GM19452 (cell line): Measurements from ENCODE around the gene CRYBG1.

Source experiments
- ATAC-seq: cut with Tn5 transposase; IDR thresholded peaks from one replicate; pipeline ENCODE4 v1.9.1; 2021; ENCODE audit not compliant: unreplicated experiment

Gene CRYBG1

DNA sequence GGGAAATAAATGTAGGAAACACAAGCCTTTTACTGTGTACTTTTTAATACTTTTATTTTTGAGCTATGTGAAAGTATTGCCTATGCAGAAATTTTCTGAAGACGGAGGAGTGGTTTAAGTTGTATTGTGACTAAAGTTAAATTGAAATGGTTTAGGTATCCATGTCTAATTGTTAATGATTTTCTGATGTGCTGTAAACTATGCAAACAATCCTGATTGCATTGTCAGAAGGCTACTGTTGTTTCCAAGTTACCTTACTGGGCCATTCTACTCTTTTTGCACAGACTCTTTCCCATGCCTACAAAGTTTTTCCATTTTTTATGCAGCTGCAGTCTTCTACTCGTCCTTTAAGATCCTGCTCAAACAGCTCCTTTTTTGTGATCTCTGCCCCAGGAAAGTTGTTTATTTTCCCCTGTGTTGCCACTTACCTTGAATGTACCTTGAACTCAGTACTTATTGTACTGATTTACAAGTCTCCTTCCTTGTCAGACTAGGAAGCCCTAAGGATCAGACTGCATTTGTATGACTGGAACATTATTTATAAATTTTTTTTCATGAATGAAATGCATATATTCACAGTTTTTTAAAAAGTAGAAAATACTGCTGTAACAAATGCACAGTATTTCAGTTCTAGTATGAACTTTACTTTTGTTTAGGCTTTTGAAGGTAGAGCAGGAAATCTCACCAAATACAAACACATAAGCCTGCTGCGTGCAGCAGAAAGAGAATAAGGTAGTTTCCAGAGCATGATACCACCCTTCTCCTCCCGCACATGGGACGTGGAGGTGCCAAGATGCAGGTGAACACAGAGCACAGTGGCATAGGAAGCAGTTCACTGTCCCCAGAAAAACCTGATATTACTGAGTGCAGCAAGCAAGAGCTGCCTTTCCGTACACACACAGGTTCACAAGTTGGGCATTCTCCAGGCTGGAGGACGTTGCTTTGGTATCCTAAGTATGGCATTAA lies 97.8 kb downstream of the CRYBG1 start:
- ATAC-seq = no peak

DNA sequence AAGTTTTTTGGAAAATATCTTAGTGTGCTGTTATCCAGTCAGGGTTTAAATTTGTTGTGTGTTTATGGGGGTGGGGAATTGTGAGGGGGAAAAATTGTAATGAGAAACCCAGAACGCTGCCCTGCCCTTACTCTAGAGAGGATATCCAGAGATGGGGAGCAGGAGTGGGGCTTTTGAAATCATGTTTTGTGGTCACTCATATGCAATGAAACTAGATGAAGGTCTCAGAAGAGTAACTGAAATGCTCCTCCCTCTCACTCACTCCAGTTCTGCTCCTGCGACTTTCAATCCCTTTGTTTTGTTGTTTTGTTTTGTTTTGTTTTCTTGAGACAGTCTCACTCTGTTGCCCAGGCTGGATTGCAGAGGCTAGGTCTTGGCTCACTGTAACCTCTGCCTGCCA lies 100.0 kb downstream of the CRYBG1 start:
- ATAC-seq = no peak

DNA sequence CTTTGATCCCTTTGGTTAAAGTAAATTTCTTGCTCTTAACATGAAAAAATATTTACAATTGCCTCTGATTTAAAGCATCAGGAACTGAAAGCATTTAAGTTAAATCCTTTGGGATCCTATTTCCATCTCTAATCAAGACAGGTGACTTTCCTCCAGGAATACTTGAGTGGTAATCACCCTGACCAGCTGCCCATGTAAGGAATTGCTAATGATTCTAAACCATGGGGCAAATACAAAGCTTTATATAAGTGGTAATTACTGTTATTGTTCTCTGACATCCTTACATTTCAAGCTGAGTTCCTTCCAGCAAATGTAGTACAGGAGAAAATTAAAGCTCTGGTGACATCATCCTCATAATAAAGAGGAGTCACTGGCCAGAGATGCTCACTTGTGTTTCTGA lies 100.6 kb downstream of the CRYBG1 start:
- no peak for ATAC-seq

DNA sequence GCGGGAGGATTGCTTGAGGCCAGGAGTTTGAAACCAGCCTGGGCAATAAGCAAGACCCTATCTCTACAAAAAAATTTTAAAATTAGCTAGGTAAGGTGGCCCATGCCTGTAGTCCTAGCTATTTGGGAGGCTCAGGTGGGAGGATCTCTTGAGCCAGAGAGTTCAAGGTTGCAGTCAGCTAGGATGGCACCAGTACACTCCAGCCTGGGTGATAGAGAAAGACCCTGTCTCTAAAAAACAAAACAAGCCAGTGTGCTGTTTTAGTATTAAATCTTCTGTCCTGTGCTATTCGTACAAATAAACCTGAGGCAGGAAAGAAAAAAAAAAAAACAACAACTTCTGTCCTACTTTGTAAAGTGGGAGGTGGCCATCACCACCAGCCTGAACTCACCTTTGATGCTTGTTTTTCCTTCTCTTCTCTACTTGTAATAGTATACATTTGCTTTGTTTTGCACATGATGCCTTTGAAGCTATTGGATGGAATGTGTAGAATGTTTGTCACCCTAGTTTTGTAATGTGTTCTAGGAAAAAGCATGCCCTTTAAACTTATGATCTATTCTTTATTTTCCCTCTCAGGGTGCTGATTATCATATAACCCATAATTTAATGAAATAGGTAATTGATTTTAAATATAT lies 102.5 kb downstream of the CRYBG1 start:
- ATAC-seq = no peak

DNA sequence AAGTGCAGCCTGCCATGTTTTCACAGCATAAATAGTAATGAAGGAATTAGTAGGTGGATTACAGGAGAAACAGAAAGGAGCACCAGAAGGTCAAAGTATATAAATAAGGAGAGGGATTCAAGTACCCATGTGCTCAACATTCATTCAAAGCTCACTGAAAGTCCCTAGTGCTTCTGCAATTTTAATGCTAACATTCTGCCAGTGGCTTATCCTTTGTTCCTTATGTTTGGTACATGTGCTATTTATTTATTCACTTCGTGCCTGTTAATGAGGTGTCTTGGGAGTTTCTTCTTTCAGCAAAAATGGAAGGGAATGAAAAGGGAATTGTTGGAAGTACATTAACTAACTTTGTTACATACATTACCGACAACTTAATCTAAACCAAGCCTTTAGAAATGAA lies 105.7 kb downstream of the CRYBG1 start:
- ATAC-seq = no peak

DNA sequence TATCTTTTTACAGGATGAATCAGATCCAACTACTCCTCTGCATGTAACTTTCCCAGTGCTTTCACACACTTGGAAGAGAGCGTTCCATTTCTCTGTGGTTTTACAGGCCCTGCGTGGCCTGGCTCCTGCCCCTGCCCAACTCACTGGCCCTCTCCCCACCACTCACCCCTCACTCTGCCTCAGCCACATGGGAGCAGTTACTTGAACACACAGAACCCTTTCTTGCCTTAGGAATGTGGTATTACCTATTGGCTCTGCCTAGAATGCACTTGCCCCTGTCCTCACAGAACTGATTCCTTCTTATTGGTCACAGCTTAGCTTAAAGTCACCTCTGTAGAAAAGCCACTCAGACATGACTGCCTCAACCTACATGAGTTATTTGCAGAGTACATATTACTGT lies 108.4 kb downstream of the CRYBG1 start:
- no peak for ATAC-seq

DNA sequence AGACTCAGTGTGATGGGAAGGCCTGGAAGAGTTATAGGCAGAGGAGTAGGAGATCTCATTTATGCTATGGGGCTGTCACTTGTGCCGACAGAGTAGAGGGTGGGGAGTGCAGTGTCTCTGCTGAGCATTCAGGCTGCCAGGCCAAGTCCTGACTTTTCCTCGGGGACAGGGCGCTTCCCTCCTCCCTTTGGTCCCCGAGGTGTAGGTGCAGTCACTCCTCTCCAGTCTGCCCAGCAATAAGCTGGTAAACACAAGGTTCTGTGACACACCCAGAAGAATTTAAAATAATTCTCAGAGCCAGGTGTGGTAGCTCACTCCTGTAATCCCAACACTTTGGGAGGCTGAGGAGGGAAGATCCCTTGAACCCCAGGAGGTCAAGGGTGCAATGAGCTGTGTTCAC lies 109.4 kb downstream of the CRYBG1 start:
- no peak for ATAC-seq

DNA sequence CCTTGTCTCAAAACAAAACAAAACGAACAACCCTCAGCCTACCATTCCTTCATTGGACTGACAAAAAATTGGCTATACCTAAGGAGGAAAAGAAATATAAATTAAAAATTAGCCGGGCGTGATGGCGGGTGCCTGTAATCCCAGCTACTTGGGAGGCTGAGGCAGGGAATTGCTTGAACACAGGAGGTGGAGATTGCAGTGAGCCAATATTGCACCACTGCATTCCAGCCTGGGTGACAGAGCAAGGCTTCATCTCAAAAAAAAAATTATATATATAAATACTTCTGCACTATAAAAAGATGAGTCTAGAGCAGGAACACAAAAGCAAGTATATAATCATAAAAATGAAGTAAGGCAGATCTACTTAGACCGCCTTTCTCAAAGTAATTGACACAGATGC lies 109.8 kb downstream of the CRYBG1 start:
- no peak for ATAC-seq

DNA sequence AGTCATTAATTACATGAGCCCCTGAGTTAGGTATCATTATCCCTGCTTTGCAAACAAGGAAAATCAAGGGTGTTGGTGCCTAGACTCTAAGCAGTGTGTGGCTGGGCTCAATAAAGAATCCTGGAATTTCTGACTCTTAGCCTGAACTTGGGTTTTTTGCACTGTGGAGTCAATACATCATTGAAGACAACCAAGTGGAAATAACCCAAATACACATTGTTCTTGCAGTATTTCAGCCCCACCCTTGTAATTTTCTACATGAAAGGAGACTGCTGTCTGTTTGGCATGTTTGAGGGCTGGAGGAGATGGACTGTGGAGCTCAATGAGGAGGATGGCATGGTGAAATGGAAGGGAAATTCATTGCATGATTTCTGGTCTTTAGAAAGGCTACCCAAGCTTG lies 110.3 kb downstream of the CRYBG1 start:
- no peak for ATAC-seq

DNA sequence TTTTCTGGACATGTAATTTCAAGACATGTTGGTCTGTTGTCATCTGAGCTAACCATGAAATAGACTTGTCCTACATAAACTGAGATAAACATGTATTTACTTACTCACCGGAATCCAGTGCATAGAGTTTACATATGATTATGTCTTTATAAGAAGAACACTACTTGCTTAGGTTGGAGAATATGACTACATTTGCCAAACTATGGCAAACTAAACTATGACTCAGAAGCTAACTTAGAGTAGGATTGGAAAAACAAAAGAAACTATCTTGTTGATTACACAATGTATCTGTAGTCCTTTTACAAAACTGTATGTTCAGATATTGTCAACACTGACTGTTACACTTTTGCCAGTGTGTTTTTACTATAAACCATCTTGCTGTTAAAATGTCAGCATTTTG lies 113.3 kb downstream of the CRYBG1 start:
- no peak for ATAC-seq

DNA sequence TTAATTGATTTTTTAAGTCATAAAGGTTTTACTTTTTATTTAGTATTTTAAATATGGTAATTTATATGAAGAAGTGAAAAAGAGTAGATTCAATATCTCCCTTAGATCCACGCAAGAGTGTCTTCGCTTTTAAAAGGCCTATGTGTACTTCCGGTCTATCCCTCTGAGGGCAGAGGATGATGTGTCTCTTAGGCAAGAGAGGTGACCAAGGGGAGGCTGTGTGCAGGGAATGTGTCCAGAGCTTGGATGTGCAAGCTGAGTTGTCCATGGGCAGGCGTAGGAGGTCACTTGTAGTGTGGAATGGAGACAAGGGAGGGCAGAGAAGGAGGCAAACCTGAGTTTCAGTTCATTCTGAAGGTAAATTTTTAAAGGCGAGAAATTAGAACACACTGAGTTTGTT lies 113.9 kb downstream of the CRYBG1 start:
- ATAC-seq = no peak

DNA sequence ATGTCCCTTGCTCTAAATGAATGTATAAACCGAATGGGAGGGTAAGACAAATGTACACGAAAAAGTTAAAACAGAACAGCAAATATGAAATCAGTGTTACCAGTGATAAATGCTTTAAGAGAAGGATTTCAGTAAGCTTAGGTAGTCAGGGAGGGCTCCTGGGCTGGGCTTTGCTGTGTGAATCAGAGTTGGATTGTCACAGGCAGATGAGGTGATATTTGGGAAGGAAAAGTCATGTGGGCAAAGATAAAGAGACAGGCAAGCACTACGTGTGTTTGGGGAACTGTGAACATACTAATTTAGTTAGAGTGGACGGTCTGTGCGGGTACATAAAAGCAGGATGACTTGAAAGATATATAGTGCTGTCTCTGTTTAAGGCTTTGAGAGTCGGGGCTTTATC lies 114.8 kb downstream of the CRYBG1 start:
- no peak for ATAC-seq

DNA sequence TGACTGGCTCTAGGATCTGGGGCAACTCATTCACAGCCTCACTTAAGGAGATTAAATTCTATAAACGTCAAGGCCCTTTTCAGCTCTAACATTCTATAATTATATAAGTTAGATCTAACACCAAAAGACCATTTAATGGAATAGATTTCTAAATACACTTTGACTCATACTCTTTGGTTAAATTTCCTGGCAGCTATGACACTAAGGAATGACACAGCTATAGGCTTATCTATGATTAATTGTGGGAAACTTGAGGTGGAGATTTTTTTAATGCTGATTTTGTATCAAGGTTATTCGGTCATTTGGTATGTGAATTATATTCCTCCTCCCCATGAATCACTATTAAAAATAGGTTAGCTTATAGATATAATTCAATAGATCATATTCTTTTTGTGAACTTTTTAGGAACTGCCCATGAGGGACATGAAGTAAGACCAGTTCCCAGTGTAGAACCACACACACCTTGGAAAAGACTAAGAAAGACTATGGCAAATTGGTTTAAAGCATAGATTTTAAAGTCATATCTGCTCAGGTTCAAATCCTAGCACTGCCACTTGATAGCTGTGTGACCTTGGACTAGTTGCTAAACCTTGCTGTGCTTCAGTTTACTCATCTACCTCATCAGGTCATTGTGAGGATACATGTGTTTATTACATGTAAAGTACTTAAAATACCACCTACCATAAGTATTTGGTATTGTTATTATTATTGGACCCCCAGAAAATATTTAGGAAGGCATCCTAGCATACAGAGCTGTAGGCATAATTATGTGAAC lies 116.0 kb downstream of the CRYBG1 start:
- ATAC-seq = no peak

DNA sequence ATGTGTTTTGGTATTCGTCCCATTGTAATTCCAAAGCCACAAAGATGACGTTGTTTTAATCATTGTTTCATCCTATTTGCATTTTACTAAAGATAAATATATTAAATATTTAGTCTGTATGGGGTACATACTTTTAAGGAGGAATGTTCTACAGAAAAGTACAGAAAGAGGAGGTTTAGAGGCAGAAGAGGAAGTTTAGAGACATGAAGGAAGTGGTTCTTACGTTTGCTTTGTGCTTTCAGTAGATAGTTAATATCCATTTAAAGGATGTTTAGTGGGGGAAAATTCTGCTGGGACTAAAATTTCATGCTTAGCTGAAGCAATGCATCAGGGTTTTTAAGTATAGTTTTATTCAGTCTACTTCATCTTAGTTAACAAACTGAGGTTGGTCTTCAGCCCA lies 116.6 kb downstream of the CRYBG1 start:
- ATAC-seq = no peak

DNA sequence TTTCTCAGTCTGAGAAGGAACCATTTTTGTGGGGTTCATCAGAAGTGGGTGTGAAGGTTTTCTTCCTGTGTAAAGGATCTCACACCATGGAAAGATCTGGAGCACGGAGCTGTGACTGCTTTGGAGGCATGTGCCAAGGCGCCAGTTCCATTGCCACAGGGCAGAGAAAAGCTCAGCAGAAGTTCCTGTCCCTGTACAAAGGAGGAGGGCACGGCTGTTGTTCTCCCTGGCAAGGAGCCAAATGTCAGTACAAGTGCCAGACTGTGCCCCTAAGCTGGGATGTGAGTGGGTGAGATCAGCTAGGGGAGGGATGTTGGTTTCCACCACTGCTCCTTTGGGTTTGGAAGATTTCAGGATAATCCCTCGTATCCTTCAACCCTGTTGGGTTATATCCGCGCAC lies 117.3 kb downstream of the CRYBG1 start:
- no peak for ATAC-seq

DNA sequence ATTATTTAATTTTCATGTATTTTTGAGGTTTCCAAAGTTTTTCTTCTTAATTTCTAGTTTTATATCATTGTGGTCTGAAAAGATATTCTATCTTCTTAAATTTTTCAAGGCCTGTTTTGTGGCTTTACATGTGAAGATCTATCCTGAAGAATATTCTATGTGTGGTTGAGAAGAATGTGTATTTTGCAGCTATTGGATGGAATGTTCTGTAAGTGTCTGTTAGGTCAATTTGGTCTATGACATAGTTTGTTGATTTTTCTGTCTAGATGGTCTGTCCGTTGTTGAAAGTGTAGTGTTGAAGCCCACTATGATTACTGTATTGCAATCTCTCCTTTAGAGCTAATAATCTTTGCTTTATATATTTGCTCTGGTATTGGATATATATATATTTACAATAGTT lies 125.7 kb downstream of the CRYBG1 start:
- ATAC-seq = no peak

DNA sequence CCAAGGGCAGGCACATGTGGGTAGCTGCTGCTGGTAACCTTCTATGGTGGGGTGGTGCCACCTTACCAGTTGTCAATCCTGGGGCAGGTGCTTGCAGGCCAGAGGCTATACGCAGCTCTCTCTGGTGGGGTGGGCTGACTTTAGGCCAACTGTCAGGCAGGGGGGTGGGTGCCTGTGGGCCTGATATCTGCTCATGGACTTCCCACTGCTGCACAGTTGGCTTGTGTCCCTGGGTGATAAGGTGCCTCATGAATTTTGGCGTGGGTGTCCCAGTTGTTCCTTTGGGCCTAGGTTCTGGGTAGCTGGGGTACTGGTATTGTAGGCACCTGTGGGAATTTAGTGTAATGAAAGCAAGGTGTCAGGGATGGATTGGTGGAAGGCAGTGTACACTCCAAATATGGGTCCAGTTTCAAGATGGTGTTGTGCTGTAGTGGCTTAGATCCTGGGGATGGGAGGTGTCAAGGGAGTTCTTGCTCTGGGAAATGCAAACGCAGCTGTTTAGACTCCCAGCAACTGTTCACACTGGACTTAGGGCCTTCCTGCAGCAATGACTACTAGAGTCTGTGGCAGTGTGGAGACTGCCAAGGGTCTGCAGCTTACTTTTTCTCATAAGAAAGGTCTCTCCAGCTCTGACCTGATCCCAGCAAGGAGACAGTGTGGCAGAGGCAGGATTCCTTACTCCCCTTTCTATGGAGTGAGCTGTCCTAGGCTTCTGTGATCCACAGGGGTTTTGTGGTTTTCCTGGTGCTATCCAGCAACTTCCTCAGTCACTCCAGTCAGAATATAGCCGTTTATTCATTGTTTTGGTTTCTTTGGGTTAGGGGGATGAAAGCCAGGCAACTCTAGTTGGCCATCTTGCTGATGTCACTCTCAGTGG lies 128.2 kb downstream of the CRYBG1 start:
- ATAC-seq = no peak

DNA sequence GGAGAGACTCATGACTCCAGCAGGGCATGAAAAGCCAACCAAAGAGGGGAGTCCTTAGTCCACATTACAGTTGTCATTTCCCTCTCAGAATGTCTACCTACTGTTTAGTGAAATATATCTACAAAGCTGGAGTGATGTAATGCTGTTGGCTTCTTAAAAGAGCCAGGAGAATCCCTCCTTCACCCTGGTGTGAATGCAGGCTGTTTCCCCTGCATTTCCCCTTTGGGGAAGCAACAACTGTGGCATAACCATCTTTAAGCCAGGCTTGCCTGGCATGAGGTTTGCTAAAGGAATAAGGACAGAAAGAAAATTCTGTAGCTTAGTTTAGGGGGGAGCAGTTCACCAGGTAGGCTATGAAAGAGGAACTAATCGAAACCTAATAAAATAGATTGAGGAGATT lies 129.5 kb downstream of the CRYBG1 start:
- ATAC-seq = no peak

DNA sequence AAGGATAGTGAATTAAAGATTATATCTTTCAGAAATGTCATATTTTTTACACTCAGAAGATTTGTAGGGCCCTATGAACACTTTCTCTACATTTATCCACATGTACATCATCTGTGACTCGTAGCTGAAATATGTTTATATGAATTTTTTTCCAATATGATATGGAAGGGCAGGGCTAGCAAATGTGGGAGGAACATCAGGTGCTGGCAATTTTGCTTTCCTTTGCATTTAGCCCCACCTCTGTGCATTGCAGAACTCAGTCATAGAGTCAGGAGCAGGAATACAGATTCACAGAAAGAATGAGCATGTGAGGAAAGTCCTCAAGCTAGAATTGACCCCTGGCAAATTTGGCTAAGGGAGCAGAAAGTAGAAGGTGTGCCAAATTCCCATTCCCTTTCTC lies 129.9 kb downstream of the CRYBG1 start:
- no peak for ATAC-seq

DNA sequence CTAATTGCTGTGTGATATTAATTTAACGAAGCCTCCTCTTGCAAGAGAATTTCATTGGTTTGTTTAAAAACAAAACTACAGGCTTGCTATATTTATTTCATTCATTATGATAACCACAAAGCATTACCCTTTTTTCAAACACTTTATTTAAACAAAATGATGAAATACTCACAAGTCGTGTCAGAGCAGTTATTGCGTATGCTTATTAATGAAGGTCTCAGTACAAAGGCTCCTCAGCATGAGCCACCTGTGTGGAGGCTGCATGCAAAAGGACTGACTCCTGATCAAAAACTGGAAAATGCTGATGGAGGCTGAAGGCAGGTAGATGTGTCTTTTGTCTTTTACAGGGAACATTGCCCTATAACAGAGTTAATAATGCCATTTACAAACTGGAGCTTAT lies 130.5 kb downstream of the CRYBG1 start:
- ATAC-seq = no peak

DNA sequence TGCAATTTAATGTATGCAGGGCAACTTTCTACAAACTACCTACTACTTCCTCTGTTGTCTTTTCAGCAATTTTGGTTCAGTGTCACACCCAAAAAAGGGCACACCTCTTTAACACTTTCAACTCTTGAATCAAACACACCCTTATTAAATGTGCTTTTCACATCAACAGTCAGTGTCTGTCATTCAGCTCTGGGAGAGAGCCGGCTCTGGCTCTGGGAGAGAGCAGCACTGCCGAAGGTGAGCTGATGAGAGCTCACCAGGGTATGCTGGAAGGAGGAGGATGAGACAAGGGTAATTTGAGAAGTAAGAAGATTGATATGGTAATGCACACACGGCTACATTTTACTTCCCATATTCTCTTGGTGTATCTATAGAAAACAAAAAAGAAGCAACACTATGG lies 134.5 kb downstream of the CRYBG1 start:
- no peak for ATAC-seq
